Left ventricle myocardium inferior (tissue), 1 donor: ENCODE data around the gene LRRN2. TPM values are rescaled to one million over a fixed set of nuclear protein-coding genes. Genes with fewer than 3 reads are reported as not detected.
A peak's percentile ranks its signal among the peaks of the same experiment; 100 is the strongest.

Source experiments
- DNase-seq: peaks from one replicate; pipeline ENCODE4 v3.0.0-alpha.2; 2020
- H3K27ac ChIP-seq: fragments of 200-600 bp; replicated peaks from 2 replicates; pipeline ENCODE4 v1.8.0; 2021
- H3K27me3 ChIP-seq: fragments of 200-600 bp; 2 replicates; pipeline ENCODE4 v1.8.0; 2021; ENCODE audit warnings: low read depth
- H3K36me3 ChIP-seq: fragments of 200-600 bp; 2 replicates; pipeline ENCODE4 v1.8.0; 2021
- H3K4me1 ChIP-seq: fragments of 200-600 bp; 2 replicates; pipeline ENCODE4 v1.8.0; 2021
- H3K4me3 ChIP-seq: fragments of 200-600 bp; 2 replicates; pipeline ENCODE4 v1.8.0; 2021; ENCODE audit warnings: mild to moderate bottlenecking, moderate library complexity
- H3K9me3 ChIP-seq: fragments of 200-600 bp; replicated peaks from 2 replicates; pipeline ENCODE4 v1.8.0; 2021
- CTCF ChIP-seq: fragments of 200-600 bp; IDR thresholded peaks from 2 replicates; pipeline ENCODE4 v1.8.0; 2021; ENCODE audit warnings: antibody characterized with exemption, mild to moderate bottlenecking, borderline replicate concordance
- intact Hi-C: fragments of 100-400 bp; cut with micrococcal nuclease; formaldehyde crosslinking; loops from one replicate; pipeline ENCODE4 v1.11.0; 2022
- long read RNA-seq: library from polyadenylated mRNA; unstranded; transcript quantifications from one replicate; pipeline ENCODE4 v2.0.0, GENCODE V29; 2021
- total RNA-seq: library from RNA; stranded (reverse); fragmentation: NEBNext Ultra II Directional; extraction: Animal tissue kit (Norgen Biotek cat#: 25700); gene quantifications from one replicate; pipeline ENCODE4 v1.2.1, GENCODE V29; 2021
- donor health status: DM: no; HTN: yes; CAD: no; lungs with severe emphysema.

LRRN2 gene
- 1.4 TPM for total RNA-seq
- long read RNA-seq, full-length matches to known transcripts, result 10 of 10 reads
- long read RNA-seq, partial matches to known transcripts, result 0 of 10 reads
- long read RNA-seq, other reads (novel, unspliced or antisense), result 0 of 10 reads

GRCh38 chr1:204685236-204686006 lies at the start of gene LRRN2:
TSS of gene LRRN2 (minus strand) at chr1:204685738. CDS start at chr1:204619992, 65,746 bp downstream.
- H3K4me3 ChIP-seq, result peak within 1 kb of the TSS; percentile 70
- intact Hi-C loops, result no loop called here
- peak within 1 kb of the TSS; percentile 69 for H3K27ac ChIP-seq
- DNase-seq, result peak; percentile 19
- H3K9me3 ChIP-seq, result no peaks in the 10 kb centered on the region
- no peak for TF ChIP-seq CTCF
- peaks cover 75% of the 10 kb centered on the region for H3K27me3 ChIP-seq
- no peaks in the 10 kb centered on the region for H3K36me3 ChIP-seq
- H3K4me1 ChIP-seq, result peaks cover 25% of the 10 kb centered on the region

- H3K27me3 ChIP-seq, result peaks cover 95% of the 10 kb centered on the region
- peaks cover 4% of the 10 kb centered on the region for H3K4me1 ChIP-seq
- no peak for TF ChIP-seq CTCF
- intact Hi-C loops, result no loop called here
- no peaks in the 10 kb centered on the region for H3K36me3 ChIP-seq
- DNase-seq, result no peak
- H3K4me3 ChIP-seq, result no peak overlapping the region
- no peak overlapping the region for H3K27ac ChIP-seq
- H3K9me3 ChIP-seq, result peaks cover 29% of the 10 kb centered on the region
Observed at GRCh38 chr1:204735042-204735441, 49.5 kb upstream of the LRRN2 start.

GRCh38 chr1:204733869-204734596 lies 48.5 kb upstream of the LRRN2 start:
- no peak for TF ChIP-seq CTCF
- intact Hi-C loops, result no loop called here
- Histone ChIP-seq H3K36me3 (no peaks in the 10 kb centered on the region), H3K9me3 (peaks cover 19% of the 10 kb centered on the region), H3K4me3 (no peak overlapping the region), H3K27ac (no peak overlapping the region), H3K27me3 (peaks cover 96% of the 10 kb centered on the region), H3K4me1 (peaks cover 4% of the 10 kb centered on the region)
- no peak for DNase-seq

- Histone ChIP-seq H3K27me3 (peaks cover 96% of the 10 kb centered on the region), H3K9me3 (peaks cover 11% of the 10 kb centered on the region), H3K36me3 (no peaks in the 10 kb centered on the region), H3K4me3 (no peak overlapping the region), H3K4me1 (peaks cover 4% of the 10 kb centered on the region), H3K27ac (no peak overlapping the region)
- no peak for TF ChIP-seq CTCF
- no peak for DNase-seq
- intact Hi-C loops, result no loop called here
Observed at GRCh38 chr1:204733289-204733688, 47.8 kb upstream of the LRRN2 start.

GRCh38 chr1:204731985-204732575 lies 46.5 kb upstream of the LRRN2 start:
- TF ChIP-seq CTCF, result no peak
- intact Hi-C loops, result no loop called here
- H3K4me1 ChIP-seq, result peaks cover 4% of the 10 kb centered on the region
- H3K36me3 ChIP-seq, result no peaks in the 10 kb centered on the region
- no peak for DNase-seq
- H3K27ac ChIP-seq, result no peak overlapping the region
- H3K4me3 ChIP-seq, result no peak overlapping the region
- peaks cover 96% of the 10 kb centered on the region for H3K27me3 ChIP-seq
- H3K9me3 ChIP-seq, result no peaks in the 10 kb centered on the region
